Tibial artery (tissue), 4 donors: ENCODE results near the gene NEUROG1.

Experiments
- DNase-seq, 2 donors: peaks; one replicate each; pipeline ENCODE4 v3.0.0-alpha.2; 2019
- H3K27ac ChIP-seq, 2 donors: fragments of 200-600 bp; sonication (generic) in 1 of 2; 1 replicate in 1 of 2; 2 replicates in 1 of 2; pipeline ENCODE4 v1.5.1; 2018 to 2019; ENCODE audit warnings: mild to moderate bottlenecking in 1 of 2
- H3K27me3 ChIP-seq, 2 donors: fragments of 200-600 bp; sonication (generic) in 1 of 2; one replicate each; pipeline versions ENCODE4 v1.5.1 to v1.6.0; 2016 to 2019
- H3K36me3 ChIP-seq, 3 donors: fragments of 200-600 bp; sonication (generic) in 2 of 3; one replicate each; pipeline ENCODE4 v1.5.1; 2016 to 2019; ENCODE audit warnings: mild to moderate bottlenecking in 2 of 3
- H3K4me1 ChIP-seq, 4 donors: fragments of 200-600 bp; sonication (generic) in 2 of 4; 1 replicate in 3 of 4; 2 replicates in 1 of 4; pipeline ENCODE4 v1.5.1; 2016 to 2019
- H3K4me3 ChIP-seq, 2 donors: fragments of 200-600 bp; sonication (generic) in 1 of 2; 1 replicate in 1 of 2; 2 replicates in 1 of 2; pipeline ENCODE4 v1.5.1; 2018 to 2019; ENCODE audit warnings: mild to moderate bottlenecking in 2 of 2
- H3K9me3 ChIP-seq, 3 donors: fragments of 200-600 bp; sonication (generic) in 1 of 3; one replicate each; pipeline ENCODE4 v1.5.1; 2016 to 2019
- CTCF ChIP-seq, 2 experiments: fragments of 200-600 bp in 1 of 2; fragments of 450-650 bp in 1 of 2; IDR thresholded peaks; one replicate each; pipeline ENCODE4 v1.5.1; 2017 to 2019; ENCODE audit warnings: antibody characterized with exemption in 2 of 2, mild to moderate bottlenecking in 1 of 2, moderate library complexity in 1 of 2
- intact Hi-C: fragments of 100-400 bp; cut with DNase I; formaldehyde crosslinking; loops from one replicate; pipeline ENCODE4 v1.15.0; 2023; ENCODE audit warnings: low total_unique reads

Gene NEUROG1

DNA sequence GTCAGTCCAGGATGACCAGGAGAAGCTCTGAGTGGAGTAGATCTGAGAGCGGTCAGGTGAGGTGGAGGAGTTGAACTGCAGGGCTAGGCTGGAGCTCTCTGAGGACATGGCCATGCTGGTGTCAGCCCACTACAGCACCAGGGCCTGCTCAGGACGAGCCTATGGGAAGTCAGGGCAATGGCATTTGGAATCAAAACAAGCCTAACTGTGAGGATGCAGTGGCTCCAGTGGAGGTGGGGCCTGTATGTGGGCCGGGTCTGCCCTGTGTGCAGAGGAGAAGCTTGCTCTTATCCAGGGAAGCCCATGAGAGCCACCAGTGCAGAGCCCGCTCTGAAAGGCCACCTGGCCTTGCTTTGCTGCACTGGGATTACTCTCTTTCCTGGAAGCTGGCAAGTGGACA, 31.9 kb upstream of the NEUROG1 start:
- intact Hi-C loops: no loop called here
- no peaks in the 10 kb centered on the region for H3K36me3 ChIP-seq

DNA sequence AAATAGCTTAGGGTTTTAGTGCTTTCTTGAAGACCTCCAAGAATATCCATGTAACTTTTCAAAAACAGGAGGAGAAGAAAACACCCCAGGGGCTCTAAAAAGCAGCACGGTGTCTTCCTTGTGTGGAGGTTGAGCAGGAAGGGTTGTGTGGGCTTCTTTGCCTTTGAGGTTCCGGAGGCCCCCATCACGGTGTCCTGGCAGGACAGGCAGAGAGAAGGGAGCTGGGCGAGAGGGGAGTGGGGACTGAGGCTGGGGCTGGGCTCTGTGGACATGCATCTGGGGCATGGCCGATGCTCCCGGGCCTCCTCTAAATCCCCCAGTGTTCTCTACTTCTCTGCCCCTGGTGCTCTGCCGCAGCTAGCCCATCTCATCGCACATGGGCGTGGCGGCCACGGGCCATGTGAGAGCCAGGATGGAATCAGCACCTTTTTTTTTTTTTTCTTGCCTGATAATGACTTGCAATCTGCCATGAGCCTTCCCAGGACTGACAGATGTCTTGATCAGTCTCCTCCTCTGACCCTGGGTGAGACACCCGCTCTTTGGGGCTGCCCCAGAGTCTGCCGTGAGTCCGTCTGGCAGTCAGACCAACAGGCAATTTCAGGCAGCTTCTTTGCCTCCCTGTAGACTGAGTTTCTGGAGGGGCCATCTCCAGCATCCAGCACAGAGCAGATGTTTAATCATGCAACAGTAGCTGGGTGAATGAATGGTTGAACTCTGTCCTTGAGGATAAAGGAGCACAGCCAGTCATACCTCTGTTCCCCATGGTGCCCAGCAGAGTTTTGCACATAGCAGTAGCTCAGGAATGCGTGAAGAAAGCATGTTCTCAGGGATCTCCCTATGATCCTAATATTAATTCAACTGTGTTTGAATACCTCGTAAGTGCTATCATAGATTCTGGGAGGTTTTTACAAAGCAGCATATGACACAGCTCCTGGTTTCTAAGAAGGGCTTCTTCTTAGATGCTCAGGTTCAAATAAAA, 30.9 kb upstream of the NEUROG1 start:
- no peak for TF ChIP-seq CTCF (IDR thresholded peaks at IDR 0.05)
- Histone ChIP-seq H3K9me3 (no peaks in the 10 kb centered on the region), H3K36me3 (no peaks in the 10 kb centered on the region), H3K27me3 (peaks cover 0 to 22% of the 10 kb centered on the region in 2 donors), H3K4me1 (no peaks in the 10 kb centered on the region), H3K4me3 (no peak overlapping the region), H3K27ac (no peak overlapping the region)
- intact Hi-C loops: no loop called here
- no peak for DNase-seq

More for the DNA sequence above, 31.9 kb upstream of the NEUROG1 start:
- DNase-seq: no peak
- TF ChIP-seq CTCF (IDR thresholded peaks at IDR 0.05): no peak
- H3K4me3 ChIP-seq: no peak overlapping the region
- no peaks in the 10 kb centered on the region for H3K9me3 ChIP-seq
- H3K27ac ChIP-seq: no peak overlapping the region
- H3K27me3 ChIP-seq: peaks cover 0 to 31% of the 10 kb centered on the region in 2 donors
- no peaks in the 10 kb centered on the region for H3K4me1 ChIP-seq

GRCh38 chr5:135565725-135566421, 30.1 kb upstream of the NEUROG1 start:
- Histone ChIP-seq H3K4me3 (no peak overlapping the region), H3K27ac (no peak overlapping the region), H3K4me1 (peaks cover 0 to 2% (median 0%) of the 10 kb centered on the region in 4 donors), H3K9me3 (no peaks in the 10 kb centered on the region), H3K27me3 (peaks cover 0 to 19% of the 10 kb centered on the region in 2 donors), H3K36me3 (no peaks in the 10 kb centered on the region)
- intact Hi-C loops: no loop called here
- peak; percentile 71 to 76 for DNase-seq
- peak; percentile 49 to 66 for TF ChIP-seq CTCF (IDR thresholded peaks at IDR 0.05)

DNA sequence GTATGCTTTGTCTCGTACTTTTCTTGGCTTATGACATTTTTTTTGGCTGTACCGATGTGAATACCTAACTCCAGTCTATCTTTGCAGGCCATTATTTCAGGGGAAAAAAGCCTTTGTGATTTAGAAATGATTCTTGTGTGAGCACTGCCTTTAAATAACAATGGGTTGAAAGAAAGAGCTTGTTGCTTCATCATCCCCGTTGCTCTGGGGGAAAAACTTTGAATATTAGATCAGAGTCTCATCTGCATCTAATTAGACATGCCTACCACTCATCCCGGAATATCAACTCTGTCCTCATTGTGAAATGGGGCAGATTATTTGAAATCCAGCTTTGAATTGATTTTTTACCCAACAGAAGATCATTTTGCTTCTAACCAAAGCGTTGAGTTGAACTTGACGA, 29.5 kb upstream of the NEUROG1 start:
- intact Hi-C loops: no loop called here

DNA sequence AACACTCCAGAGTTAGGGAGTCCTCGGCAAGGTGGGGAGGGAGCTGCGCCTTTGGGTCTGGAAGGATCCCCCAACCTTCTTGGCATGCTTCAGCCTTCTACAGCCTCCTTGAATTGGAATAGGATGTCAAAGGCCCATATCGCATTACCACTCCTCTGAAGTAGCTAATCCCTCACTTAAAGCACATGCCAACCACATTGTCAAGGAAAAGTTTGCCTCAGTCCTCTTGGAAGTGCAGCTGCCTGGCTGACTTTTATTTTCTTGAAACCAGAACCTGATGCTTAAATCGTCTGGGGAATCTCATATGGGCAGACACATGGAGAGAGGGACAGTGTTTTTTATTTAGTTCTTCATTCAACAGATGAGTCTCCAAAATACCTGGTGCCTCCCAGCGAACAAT, 28.6 kb upstream of the NEUROG1 start:
- H3K4me1 ChIP-seq: peaks cover 0 to 4% (median 0%) of the 10 kb centered on the region in 4 donors
- no peaks in the 10 kb centered on the region for H3K36me3 ChIP-seq
- no peak for TF ChIP-seq CTCF (IDR thresholded peaks at IDR 0.05)
- peaks cover 0 to 21% of the 10 kb centered on the region in 2 donors for H3K27me3 ChIP-seq
- no peaks in the 10 kb centered on the region for H3K9me3 ChIP-seq
- intact Hi-C loops: no loop called here
- no peak overlapping the region for H3K4me3 ChIP-seq
- H3K27ac ChIP-seq: no peak overlapping the region
- no peak for DNase-seq

More for the DNA sequence above, 29.5 kb upstream of the NEUROG1 start:
- TF ChIP-seq CTCF (IDR thresholded peaks at IDR 0.05): no peak
- H3K9me3 ChIP-seq: no peaks in the 10 kb centered on the region
- no peak for DNase-seq
- H3K27ac ChIP-seq: no peak overlapping the region
- no peaks in the 10 kb centered on the region for H3K36me3 ChIP-seq
- H3K4me1 ChIP-seq: peaks cover 0 to 4% (median 0%) of the 10 kb centered on the region in 4 donors
- peaks cover 0 to 18% of the 10 kb centered on the region in 2 donors for H3K27me3 ChIP-seq
- H3K4me3 ChIP-seq: no peak overlapping the region
